ENCODE results near the gene COQ8A.

COQ8A gene

DNA sequence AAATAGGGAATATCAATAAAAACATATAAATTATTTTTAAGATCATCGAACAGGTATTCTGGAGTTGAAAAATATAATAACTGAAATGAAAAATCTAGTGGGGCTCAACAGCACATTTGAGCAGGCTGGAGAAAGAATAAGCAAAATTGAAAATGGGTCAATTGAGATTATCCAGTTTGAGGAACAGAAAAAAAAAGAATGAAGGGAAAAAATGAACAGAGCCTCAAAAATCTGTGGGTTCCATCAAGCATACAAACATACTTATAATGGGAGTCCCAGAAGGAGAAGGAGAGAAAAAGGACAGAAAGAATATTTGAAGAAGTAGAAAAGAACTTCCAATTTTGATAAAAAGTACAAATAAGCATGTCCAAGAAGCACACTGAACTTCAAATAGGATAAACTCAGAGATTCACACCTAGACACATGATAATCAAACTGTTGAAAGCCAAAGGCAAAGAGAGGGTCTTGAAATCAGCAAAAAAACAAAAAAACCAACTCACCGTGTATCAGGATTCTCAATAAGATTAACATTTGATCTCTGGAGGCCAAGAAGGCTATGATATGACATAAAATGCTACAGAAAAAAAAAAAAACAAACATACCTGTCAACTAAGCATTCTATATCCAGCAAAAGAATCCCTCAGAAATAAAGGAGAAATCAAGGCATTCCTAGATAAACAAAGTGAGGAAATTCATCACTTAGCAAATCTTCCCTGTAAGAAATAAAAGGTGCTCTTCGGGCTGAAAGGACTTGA lies 5.4 kb upstream of the COQ8A start:
- CTCF ChIA-PET, result no interaction called here
- DNase-seq (ENCODE audit: low read depth, low spot score), result no peak
- POLR2A ChIA-PET, result no interaction called here
- TF ChIP-seq, protein P1, sequence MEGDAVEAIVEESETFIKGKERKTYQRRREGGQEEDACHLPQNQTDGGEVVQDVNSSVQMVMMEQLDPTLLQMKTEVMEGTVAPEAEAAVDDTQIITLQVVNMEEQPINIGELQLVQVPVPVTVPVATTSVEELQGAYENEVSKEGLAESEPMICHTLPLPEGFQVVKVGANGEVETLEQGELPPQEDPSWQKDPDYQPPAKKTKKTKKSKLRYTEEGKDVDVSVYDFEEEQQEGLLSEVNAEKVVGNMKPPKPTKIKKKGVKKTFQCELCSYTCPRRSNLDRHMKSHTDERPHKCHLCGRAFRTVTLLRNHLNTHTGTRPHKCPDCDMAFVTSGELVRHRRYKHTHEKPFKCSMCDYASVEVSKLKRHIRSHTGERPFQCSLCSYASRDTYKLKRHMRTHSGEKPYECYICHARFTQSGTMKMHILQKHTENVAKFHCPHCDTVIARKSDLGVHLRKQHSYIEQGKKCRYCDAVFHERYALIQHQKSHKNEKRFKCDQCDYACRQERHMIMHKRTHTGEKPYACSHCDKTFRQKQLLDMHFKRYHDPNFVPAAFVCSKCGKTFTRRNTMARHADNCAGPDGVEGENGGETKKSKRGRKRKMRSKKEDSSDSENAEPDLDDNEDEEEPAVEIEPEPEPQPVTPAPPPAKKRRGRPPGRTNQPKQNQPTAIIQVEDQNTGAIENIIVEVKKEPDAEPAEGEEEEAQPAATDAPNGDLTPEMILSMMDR (IDR thresholded peaks at IDR 0.05; ENCODE audit: insufficient read depth, low read length, missing control alignments), result no peak
- no peak overlapping the region for H3K4me3 ChIP-seq (ENCODE audit: low read depth, low read length)

DNA sequence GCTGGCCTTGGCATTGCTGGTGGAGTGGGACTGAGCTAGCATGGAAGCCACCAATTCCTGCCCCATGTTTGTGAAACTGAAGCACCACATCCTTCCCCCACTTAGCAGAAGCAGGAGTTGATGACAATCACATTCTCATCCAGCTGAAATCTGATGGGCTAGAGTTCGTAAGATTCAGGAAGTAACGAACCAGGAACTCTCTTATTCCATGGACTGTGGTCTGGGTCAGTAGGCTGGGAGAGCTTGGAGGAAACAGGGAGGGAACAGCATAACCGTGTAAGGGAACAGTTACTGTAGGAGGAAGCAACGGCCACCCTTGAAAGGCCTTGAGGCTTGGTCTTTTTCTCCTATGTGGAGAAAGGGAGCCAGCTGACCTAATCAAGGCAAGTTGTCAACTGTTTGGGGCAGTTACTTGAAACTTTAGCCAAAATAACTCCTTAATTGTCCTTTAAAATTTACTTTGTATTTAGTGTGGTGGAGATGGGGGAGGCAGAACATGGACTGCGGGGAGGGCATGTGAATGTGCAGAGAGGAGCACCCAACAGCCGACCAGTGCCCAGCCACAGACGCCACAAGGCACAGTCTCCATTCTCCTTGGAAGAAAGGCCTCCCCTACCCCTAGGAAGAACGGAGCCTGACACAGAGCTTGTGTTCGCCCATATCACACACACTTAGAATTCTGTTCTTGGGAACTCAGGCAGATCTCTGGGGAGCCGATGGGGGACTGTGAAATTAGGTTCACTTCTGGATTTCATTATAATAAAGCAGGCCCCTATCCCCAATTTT lies 2.0 kb upstream of the COQ8A start:
- TF ChIP-seq, protein P1 (IDR thresholded peaks at IDR 0.05; ENCODE audit: insufficient read depth, low read length, missing control alignments), result no peak
- POLR2A ChIA-PET, result no interaction called here
- no peak for DNase-seq (ENCODE audit: low read depth, low spot score)
- CTCF ChIA-PET, result interaction anchor here (0.7 to 1.7 kb wide), 3 partner anchors 12 to 530 kb away, joined by 3 to 5 read pairs (median 3); no protein-coding TSS in a partner anchor
- H3K4me3 ChIP-seq (ENCODE audit: low read depth, low read length), result no peak overlapping the region

GRCh38 chr1:226938903-226939437 lies 1.1 kb upstream of the COQ8A start:
- H3K4me3 ChIP-seq (ENCODE audit: low read depth, low read length), result peak overlapping the region; percentile 69
- ChIA-PET CTCF (interaction anchor here (0.6 to 1.0 kb wide), 4 partner anchors 12 to 531 kb away, joined by 3 to 4 read pairs (median 4); no protein-coding TSS in a partner anchor), POLR2A (no interaction called here)
- TF ChIP-seq, protein P1 (IDR thresholded peaks at IDR 0.05; ENCODE audit: insufficient read depth, low read length, missing control alignments), result no peak
- no peak for DNase-seq (ENCODE audit: low read depth, low spot score)

DNA sequence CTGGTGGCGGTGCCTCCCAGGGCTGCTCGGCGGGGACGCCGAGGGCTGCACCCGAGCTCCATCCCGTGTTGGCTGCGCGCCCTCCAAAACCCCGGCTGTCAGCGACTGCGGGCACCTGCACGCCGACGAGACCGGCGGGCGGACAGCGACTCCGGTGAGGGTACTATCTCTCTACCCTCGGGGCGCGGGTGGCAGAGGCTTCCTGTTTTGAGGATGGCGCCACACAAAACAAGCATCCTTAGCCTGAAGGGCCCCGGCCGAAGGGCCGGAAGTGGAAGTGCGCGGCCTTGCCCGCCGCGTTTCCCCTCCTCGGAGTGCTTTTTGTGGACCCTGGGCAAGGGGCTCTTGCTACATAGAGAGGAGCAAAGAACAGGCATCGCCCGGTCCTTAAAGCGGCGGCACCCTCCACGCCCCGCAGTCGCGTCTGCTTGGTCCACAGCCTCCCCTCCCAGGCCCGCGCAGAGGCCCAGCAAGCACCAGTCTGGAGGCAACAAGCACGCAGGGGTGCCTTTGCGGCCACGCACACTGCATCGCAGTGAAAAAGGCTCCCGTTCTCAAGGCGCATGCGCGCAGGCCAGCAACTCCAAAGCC lies 561 bp upstream of the COQ8A start:
- CTCF ChIA-PET, result interaction anchor here (0.6 to 1.0 kb wide), 3 partner anchors 12 to 355 kb away, joined by 3 to 4 read pairs (median 4); no protein-coding TSS in a partner anchor

DNA sequence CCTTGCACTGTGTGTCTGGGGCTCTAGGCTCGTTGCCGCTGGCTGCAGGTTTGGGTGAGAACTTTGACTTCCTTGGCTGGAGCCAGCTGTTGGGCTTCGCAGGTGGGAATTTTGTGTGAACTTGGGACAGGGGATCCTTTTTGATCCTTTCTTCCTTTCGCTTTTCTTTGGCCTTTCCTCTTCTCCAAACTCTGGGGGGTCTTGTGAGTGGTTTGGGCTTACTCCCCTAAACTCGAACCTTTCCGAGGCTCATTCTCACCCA lies 643 bp downstream of the COQ8A start:
- CTCF ChIA-PET, result no interaction called here
- POLR2A ChIA-PET, result no interaction called here
- H3K4me3 ChIP-seq (ENCODE audit: low read depth, low read length), result peak overlapping the region; percentile 77
- no peak for DNase-seq (ENCODE audit: low read depth, low spot score)
- TF ChIP-seq, protein P1 (IDR thresholded peaks at IDR 0.05; ENCODE audit: insufficient read depth, low read length, missing control alignments), result no peak

More for the DNA sequence above, 561 bp upstream of the COQ8A start:
- no peak for DNase-seq (ENCODE audit: low read depth, low spot score)
- peak overlapping the region; percentile 69 for H3K4me3 ChIP-seq (ENCODE audit: low read depth, low read length)
- TF ChIP-seq, protein P1 (IDR thresholded peaks at IDR 0.05; ENCODE audit: insufficient read depth, low read length, missing control alignments), result no peak
- POLR2A ChIA-PET, result no interaction called here

- no peak overlapping the region for H3K4me3 ChIP-seq (ENCODE audit: low read depth, low read length)
- TF ChIP-seq, protein P1 (IDR thresholded peaks at IDR 0.05; ENCODE audit: insufficient read depth, low read length, missing control alignments), result no peak
- ChIA-PET CTCF (no interaction called here), POLR2A (no interaction called here)
- DNase-seq (ENCODE audit: low read depth, low spot score), result no peak
Measured at GRCh38 chr1:226942392-226942791, 2.3 kb downstream of the COQ8A start.

Data from AG04449 (cell line).